ENCODE results near the gene MAG. TPM values are rescaled to one million over a fixed set of nuclear protein-coding genes. Genes with fewer than 3 reads are reported as not detected.

The MAG gene
- total RNA-seq, 4 donors from 2014 or later: 1.7 to 19.2 (median 2.7) TPM; not detected in 1

DNA sequence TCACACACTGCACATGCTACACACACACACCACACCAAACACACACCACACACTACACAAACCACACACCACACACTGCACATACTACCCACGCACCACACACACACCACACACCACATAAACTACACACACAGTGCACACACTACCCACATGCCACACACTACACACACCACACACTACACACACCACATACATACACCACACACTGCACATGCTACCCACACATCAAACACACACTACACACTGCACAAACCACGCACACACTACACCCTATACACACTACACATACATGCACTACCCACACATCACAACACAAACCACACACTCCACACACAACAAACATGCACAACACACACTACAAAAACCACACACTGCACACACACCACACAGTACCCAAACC, 6.0 kb downstream of the MAG start:
- DNase-seq: no peak
- Histone ChIP-seq H3K4me1 (no peaks in the 10 kb centered on the region), H3K27ac (no peak overlapping the region), H3K27me3 (no peaks in the 10 kb centered on the region), H3K9me3 (no peaks in the 10 kb centered on the region), H3K4me3 (replicated peaks in 1 of 3) (no peak overlapping the region), H3K36me3 (no peaks in the 10 kb centered on the region)
- intact Hi-C loops (cut with DNase I): no loop called here
- no peak for TF ChIP-seq POLR2A (IDR thresholded peaks at IDR 0.05)
- TF ChIP-seq, protein P1, sequence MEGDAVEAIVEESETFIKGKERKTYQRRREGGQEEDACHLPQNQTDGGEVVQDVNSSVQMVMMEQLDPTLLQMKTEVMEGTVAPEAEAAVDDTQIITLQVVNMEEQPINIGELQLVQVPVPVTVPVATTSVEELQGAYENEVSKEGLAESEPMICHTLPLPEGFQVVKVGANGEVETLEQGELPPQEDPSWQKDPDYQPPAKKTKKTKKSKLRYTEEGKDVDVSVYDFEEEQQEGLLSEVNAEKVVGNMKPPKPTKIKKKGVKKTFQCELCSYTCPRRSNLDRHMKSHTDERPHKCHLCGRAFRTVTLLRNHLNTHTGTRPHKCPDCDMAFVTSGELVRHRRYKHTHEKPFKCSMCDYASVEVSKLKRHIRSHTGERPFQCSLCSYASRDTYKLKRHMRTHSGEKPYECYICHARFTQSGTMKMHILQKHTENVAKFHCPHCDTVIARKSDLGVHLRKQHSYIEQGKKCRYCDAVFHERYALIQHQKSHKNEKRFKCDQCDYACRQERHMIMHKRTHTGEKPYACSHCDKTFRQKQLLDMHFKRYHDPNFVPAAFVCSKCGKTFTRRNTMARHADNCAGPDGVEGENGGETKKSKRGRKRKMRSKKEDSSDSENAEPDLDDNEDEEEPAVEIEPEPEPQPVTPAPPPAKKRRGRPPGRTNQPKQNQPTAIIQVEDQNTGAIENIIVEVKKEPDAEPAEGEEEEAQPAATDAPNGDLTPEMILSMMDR (IDR thresholded peaks at IDR 0.05): no peak
- 93 to 97% methylated on average over 2 of the region's 2 CpGs for WGBS, 2 donors

DNA sequence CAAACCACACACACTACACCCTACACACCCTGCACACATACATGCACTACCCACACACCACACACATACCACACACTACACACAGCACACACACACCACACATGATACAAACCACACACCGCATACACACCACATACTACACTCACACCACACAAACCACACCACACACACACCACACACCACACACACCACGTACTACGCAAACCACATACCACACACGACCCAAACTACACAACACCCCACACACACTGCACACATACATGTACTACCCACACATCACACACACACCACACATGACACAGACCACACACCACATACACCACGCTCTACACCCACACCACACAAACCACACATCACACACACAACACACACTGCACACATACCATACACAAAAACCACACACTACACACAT, 6.6 kb downstream of the MAG start:
- TF ChIP-seq, protein P1 (IDR thresholded peaks at IDR 0.05): no peak
- no peak for TF ChIP-seq POLR2A (IDR thresholded peaks at IDR 0.05)
- Histone ChIP-seq H3K4me3 (replicated peaks in 1 of 3) (no peak overlapping the region), H3K9me3 (no peaks in the 10 kb centered on the region), H3K4me1 (no peaks in the 10 kb centered on the region), H3K27me3 (no peaks in the 10 kb centered on the region), H3K36me3 (no peaks in the 10 kb centered on the region), H3K27ac (no peak overlapping the region)
- 95% methylated on average over 5 of the region's 5 CpGs for WGBS, 2 donors
- DNase-seq: no peak
- intact Hi-C loops (cut with DNase I): no loop called here

DNA sequence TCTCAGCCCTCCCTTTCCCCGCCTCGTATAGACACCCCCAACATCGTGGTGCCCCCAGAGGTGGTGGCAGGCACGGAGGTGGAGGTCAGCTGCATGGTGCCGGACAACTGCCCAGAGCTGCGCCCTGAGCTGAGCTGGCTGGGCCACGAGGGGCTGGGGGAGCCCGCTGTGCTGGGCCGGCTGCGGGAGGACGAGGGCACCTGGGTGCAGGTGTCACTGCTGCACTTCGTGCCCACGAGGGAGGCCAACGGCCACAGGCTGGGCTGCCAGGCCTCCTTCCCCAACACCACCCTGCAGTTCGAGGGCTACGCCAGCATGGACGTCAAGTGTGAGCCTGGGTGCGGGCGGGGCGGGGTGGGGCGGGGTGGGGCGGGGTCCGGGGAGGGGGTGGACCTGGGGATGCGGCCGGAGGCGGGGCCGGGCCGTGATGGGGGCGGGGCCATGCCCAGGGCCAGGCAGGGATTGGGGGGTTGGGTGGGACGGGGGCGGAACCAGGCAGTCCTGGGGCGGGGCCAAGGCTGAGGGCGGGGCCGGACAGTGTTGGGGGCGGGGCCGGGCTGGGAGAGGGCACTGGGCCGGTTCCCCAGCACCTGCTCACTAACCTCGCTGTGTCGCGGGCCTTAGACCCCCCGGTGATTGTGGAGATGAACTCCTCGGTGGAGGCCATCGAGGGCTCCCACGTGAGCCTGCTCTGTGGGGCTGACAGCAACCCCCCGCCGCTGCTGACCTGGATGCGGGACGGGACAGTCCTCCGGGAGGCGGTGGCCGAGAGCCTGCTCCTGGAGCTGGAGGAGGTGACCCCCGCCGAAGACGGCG, 7.8 kb downstream of the MAG start:
- intact Hi-C loops (cut with DNase I): no loop called here
- no peak for TF ChIP-seq POLR2A (IDR thresholded peaks at IDR 0.05)
- TF ChIP-seq, protein P1 (IDR thresholded peaks at IDR 0.05): no peak
- H3K27ac ChIP-seq: no peak overlapping the region
- no peaks in the 10 kb centered on the region for H3K27me3 ChIP-seq
- 75 to 84% methylated on average over 4 to 15 of the region's 55 CpGs for WGBS, 2 donors
- DNase-seq: no peak
- H3K4me3 ChIP-seq (replicated peaks in 1 of 3): no peak overlapping the region
- H3K9me3 ChIP-seq: no peaks in the 10 kb centered on the region
- no peaks in the 10 kb centered on the region for H3K36me3 ChIP-seq
- H3K4me1 ChIP-seq: no peaks in the 10 kb centered on the region

DNA sequence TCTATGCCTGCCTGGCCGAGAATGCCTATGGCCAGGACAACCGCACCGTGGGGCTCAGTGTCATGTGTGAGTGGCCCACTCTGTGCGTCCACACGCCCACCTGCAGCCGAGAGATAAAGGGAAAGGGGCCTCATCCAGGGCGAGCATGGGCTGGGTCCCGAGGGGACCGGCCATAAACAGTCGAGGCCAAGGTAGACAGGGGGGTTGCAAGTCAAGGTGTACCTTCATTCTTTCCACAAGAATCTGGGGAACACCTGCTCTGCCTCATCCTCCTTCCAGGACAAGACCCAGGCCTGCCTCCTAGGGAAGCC, 8.3 kb downstream of the MAG start:
- Histone ChIP-seq H3K4me1 (no peaks in the 10 kb centered on the region), H3K36me3 (no peaks in the 10 kb centered on the region), H3K4me3 (replicated peaks in 1 of 3) (no peak overlapping the region), H3K27ac (no peak overlapping the region), H3K9me3 (no peaks in the 10 kb centered on the region), H3K27me3 (no peaks in the 10 kb centered on the region)
- no peak for DNase-seq
- intact Hi-C loops (cut with DNase I): no loop called here
- TF ChIP-seq, protein P1 (IDR thresholded peaks at IDR 0.05): no peak
- no peak for TF ChIP-seq POLR2A (IDR thresholded peaks at IDR 0.05)
- 90% methylated on average over 10 of the region's 10 CpGs; no CpG with 5 or more reads in 1 of the 2 donors for WGBS, 2 donors

DNA sequence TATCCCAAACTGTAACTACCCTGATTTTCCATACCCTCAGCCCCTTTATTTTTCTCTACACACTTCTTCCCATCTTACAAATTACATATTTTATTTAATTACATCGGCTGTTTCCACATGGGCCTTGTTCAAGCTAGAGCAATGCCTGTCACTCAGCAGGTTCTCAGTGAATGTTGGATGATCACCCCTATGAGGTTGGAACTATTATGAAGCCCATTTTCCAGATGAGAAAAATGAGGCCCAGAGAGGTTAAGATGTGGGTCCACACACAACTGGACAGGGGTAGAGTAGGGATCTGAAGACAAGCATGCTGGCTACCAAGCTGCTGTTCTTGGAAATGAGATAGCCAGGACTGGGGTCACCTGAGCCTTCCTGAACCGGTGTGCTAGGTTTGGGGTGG, 10.0 kb downstream of the MAG start:
- WGBS, 2 donors: 95 to 100% methylated on average over 2 of the region's 2 CpGs
- intact Hi-C loops (cut with DNase I): no loop called here
- H3K9me3 ChIP-seq: no peaks in the 10 kb centered on the region
- H3K27me3 ChIP-seq: no peaks in the 10 kb centered on the region
- H3K4me1 ChIP-seq: peaks cover 0 to 7% of the 10 kb centered on the region in 2 donors
- DNase-seq: no peak
- no peaks in the 10 kb centered on the region for H3K36me3 ChIP-seq
- TF ChIP-seq, protein P1 (IDR thresholded peaks at IDR 0.05): no peak
- no peak for TF ChIP-seq POLR2A (IDR thresholded peaks at IDR 0.05)
- no peak overlapping the region for H3K4me3 ChIP-seq (replicated peaks in 1 of 3)
- H3K27ac ChIP-seq: no peak overlapping the region

Measured in thyroid gland (tissue), 4 donors.